GM21825 (cell line): Measurements from ENCODE around the gene UBC.
"Not testable (repeated sequence)": the region's sequence is repeated elsewhere in the genome, so short reads cannot be mapped to it uniquely, and the experiment has no call there.

ENCODE experiments used
- ATAC-seq: cut with Tn5 transposase; IDR thresholded peaks from one replicate; pipeline ENCODE4 v1.9.1; 2021; ENCODE audit warnings: mild to moderate bottlenecking, moderate library complexity; ENCODE audit not compliant: unreplicated experiment

Gene UBC

DNA sequence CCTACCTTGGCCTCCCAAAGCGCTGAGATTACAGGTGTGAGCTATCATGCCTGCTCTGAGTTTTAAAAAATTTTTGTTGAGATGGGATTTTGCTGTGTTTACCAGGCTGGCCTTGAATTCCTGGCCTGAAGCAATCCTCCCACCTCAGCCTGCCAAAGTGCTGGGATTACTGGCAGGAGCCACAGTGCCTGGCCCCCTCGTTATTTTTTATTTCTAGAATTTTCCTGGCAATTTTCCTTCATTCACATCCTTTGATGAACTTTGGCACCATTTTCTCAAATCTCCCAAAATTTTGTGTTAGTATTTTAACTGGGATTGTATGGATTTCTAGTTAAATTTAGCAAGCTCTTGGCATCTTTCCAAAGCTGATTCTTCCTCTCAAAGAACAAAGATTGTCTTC is 26.2 kb downstream of the UBC start:
- no peak for ATAC-seq

GRCh38 chr12:124887766-124888165 is 26.7 kb downstream of the UBC start:
- not testable (repeated sequence) for ATAC-seq

GRCh38 chr12:124884587-124885438 is 29.6 kb downstream of the UBC start:
- ATAC-seq, result peak; percentile 91

GRCh38 chr12:124883263-124884130 is 31.0 kb downstream of the UBC start:
- ATAC-seq, result no peak

GRCh38 chr12:124881123-124881522 is 33.3 kb downstream of the UBC start:
- ATAC-seq, result no peak

- not testable (repeated sequence) for ATAC-seq
These were observed 34.1 kb downstream of the UBC start for GRCh38 chr12:124880335-124880734.

DNA sequence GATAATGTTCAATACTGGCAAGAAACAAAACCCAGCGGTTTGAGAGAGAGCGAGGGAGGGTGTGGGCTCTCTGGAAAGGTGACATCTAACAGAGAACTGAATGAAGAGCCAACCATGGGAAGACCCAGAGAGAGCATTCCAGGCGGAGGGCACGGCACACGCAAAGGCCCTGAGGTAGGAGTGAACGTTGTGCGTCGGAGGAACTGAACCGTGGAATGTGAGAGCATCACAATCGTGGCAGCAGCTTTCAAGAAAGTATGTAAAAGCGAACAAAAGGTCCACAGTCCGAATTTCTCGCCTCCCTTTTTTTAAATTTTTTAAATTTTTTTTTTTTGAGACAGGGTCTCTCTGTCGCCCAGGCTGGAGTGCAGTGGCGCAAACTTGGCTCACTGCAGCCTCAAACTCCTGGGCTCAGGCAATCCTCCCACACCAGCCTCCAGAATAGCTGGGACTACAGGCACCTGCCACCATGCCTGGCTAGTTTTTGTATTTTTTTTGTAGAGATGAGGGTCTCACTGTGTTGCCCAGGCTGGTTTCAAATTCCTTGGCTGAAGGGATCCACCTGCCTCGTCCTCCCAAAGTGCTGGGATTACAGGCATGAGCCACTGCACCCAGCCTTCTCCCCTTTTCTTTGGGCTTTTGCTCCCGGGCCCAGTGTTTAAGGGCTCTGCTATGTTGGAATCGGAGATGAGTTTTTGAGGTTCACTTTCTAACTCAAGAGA is 35.5 kb downstream of the UBC start:
- ATAC-seq, result no peak

GRCh38 chr12:124877423-124877822 is 37.0 kb downstream of the UBC start:
- ATAC-seq, result no peak

- no peak for ATAC-seq
These were observed 38.3 kb downstream of the UBC start for GRCh38 chr12:124876171-124876570.

DNA sequence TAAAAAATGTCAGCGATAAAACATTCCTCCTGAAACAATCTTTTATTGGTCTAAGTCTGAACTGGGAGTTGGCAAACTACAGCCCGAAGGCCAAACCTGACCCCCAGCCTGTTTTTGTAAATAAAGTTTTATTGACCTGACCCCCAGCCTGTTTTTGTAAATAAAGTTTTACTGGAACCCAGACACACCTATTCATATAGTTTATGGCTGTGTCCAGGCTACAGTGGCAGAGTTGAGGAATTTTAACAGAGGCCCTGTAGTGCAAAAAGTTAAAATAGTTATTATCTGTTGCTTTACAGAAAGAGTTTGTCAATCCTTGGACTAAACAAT is 38.7 kb downstream of the UBC start:
- ATAC-seq, result no peak

GRCh38 chr12:124874988-124875802 is 39.3 kb downstream of the UBC start:
- ATAC-seq, result no peak

DNA sequence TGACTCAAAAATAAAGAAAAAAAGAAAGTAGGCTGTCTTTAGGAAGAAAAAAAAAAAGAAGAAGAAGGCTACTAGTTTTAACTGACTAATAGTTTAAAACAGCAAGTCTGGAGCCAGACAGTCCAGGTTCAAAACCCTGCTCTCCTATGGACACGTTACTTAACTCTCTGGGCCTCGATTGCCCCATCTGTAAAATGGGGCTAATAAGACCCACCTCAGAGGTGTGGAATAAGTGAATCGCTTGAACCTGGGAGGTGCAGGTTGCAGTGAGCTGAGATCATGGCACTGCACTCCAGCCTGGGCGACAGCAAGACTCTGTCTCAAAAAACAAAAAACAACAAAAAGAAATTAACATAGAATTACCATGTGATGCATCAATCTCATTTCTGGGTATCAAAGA is 40.3 kb downstream of the UBC start:
- ATAC-seq, result no peak

GRCh38 chr12:124872068-124872719 is 42.3 kb downstream of the UBC start:
- ATAC-seq, result no peak

- no peak for ATAC-seq
These were observed 43.2 kb downstream of the UBC start for GRCh38 chr12:124871297-124871696.

DNA sequence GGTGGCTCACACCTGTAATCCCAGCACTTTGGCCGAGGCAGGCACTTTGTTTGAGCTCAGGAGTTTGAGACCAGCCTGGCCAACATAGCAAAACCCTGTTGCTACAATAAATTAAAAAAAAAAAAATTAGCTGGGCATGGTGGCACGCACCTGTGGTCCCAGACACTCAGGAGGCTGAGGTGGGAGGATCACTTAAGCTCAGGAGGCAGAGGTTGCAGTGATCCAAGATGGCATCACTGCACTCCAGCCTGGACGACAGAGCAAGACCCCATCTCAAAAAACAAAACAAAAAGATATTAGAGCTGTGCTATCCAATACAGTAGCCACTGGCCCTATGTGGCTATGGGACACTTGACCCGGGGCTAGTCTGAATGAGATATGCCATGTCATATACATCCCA is 43.9 kb downstream of the UBC start:
- no peak for ATAC-seq

DNA sequence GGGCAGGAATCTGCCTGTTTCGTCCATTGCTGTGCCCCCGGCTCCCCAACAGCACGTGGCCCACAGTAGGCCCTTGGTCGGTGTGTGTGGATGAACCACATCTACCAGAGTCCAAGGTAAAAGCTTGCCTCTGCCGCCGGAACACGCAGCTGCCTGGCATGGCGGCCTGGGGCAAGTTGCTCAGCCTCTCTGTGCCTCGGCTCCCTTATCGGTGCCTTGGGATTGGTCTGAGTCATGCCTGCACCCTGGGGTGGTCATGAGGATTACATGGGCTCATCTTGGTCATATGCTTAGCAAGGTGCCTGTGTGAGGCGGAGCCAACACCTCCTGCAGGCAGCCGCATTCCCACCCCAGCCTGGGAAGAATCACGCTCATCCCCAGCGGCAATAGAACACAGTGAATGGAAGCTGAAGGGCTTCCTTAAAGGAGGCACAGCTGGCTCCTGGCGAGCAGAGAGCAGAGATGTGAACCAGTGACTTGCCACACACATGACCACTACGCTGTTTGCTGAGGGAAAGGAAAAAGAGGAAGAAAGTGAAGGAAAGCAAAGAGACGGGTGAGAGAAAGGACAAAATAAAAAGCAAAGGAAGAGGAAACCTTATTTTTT is 45.3 kb downstream of the UBC start:
- ATAC-seq, result peak; percentile 49

DNA sequence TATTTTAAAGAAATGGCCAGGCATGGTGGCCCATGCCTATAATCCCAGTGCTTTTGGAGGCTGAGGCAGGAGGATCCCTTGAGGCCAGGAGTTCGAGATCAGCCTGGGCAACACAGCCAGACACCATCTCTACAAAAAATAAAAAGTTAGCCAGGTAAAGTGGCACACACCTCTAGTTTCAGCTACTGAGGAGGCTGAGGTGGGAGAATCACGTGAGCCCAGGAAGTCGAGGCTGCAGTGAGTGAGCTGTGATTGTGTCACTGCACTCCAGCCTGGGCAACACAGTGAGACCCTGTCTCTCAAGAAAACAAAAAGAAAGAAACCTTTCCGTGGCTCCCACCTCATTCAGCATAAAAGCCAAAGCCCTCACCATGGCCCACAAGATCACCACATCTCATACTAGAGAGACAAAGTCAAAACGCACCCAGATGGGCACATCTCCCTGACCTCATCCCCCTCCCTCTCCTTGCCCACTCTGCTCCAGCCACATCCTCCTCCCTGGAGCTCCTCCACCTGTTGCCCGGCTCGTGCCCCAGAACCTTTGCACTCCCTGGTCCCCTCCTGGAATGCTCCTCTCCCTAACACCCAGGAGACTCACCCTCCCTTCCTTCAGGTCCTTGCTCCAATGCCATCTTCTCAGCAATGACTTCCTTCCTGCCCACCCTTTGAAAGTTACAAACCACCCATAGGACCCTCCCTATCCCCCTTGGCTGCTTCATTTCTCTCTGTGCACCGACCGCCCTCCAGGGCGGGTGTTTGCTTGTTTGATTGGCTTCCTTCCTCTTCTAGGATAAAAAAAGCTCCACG is 46.0 kb downstream of the UBC start:
- no peak for ATAC-seq

- no peak for ATAC-seq
These were observed 47.0 kb downstream of the UBC start for GRCh38 chr12:124867401-124867930.
